ENCODE data around the gene GPC5.
"Not testable (repeated sequence)": the region's sequence is repeated elsewhere in the genome, so short reads cannot be mapped to it uniquely, and the experiment has no call there.

Gene GPC5

DNA sequence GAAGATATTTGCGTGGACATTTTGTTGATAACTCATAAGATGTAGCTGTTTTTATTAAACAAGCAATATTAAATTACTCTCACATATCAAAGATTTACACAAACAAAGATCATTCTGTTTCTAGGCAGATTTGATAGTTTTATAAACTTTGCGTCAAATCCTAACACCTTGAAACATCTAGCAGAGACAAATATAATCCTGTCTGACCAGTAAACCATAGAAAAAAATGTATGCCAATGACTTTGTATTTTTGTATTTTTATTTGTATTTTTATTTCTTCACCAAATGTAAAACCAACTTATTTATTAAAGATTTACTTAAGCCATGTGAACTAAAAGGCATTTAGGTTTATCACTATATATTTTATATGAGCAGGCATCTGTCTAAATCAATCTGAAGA lies 494.6 kb downstream of the GPC5 start:
- TF ChIP-seq NFRKB (IDR thresholded peaks at IDR 0.05) (no peak), CTBP1 (IDR thresholded peaks at IDR 0.05; ENCODE audit: borderline replicate concordance) (no peak), BHLHE40 (IDR thresholded peaks at IDR 0.05; ENCODE audit: borderline replicate concordance) (no peak), ZNF384 (IDR thresholded peaks at IDR 0.05) (no peak), FOXA1 (IDR thresholded peaks at IDR 0.05) (no peak), ELF4 (IDR thresholded peaks at IDR 0.05) (no peak), FOXK2 (IDR thresholded peaks at IDR 0.05) (no peak), LEF1 (IDR thresholded peaks at IDR 0.05; ENCODE audit: borderline replicate concordance) (no peak), FOXM1 (IDR thresholded peaks at IDR 0.05; ENCODE audit: borderline replicate concordance) (no peak), TARDBP (IDR thresholded peaks at IDR 0.05) (no peak), ARNT (IDR thresholded peaks at IDR 0.05) (no peak), L3MBTL2 (conservative IDR thresholded peaks at IDR 0.05) (no peak)
- TF ChIP-seq, protein P1, sequence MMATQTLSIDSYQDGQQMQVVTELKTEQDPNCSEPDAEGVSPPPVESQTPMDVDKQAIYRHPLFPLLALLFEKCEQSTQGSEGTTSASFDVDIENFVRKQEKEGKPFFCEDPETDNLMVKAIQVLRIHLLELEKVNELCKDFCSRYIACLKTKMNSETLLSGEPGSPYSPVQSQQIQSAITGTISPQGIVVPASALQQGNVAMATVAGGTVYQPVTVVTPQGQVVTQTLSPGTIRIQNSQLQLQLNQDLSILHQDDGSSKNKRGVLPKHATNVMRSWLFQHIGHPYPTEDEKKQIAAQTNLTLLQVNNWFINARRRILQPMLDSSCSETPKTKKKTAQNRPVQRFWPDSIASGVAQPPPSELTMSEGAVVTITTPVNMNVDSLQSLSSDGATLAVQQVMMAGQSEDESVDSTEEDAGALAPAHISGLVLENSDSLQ (IDR thresholded peaks at IDR 0.05) = no peak
- DNase-seq (ENCODE audit: extremely low spot score) = no peak
- ChIA-PET POLR2A (no interaction called here), CTCF (no interaction called here)

GRCh38 chr13:91894316-91894715 lies 495.9 kb downstream of the GPC5 start:
- POLR2A ChIA-PET = no interaction called here
- CTCF ChIA-PET = no interaction called here
- DNase-seq (ENCODE audit: extremely low spot score) = no peak
- no peak for TF ChIP-seq HDGF (IDR thresholded peaks at IDR 0.05; ENCODE audit: borderline replicate concordance)
- no peak for TF ChIP-seq FOXM1 (IDR thresholded peaks at IDR 0.05; ENCODE audit: borderline replicate concordance)
- TF ChIP-seq FOXK2 (IDR thresholded peaks at IDR 0.05) = no peak
- no peak for TF ChIP-seq CTBP1 (IDR thresholded peaks at IDR 0.05; ENCODE audit: borderline replicate concordance)
- TF ChIP-seq ARNT (IDR thresholded peaks at IDR 0.05) = no peak
- TF ChIP-seq FOXA1 (IDR thresholded peaks at IDR 0.05) = no peak
- no peak for TF ChIP-seq NFRKB (IDR thresholded peaks at IDR 0.05)
- TF ChIP-seq BHLHE40 (IDR thresholded peaks at IDR 0.05; ENCODE audit: borderline replicate concordance) = no peak
- no peak for TF ChIP-seq SUZ12 (IDR thresholded peaks at IDR 0.05)
- no peak for TF ChIP-seq ZNF384 (IDR thresholded peaks at IDR 0.05)
- TF ChIP-seq L3MBTL2 (conservative IDR thresholded peaks at IDR 0.05) = no peak
- TF ChIP-seq LEF1 (IDR thresholded peaks at IDR 0.05; ENCODE audit: borderline replicate concordance) = no peak
- no peak for TF ChIP-seq SP1 (IDR thresholded peaks at IDR 0.05)
- no peak for TF ChIP-seq ELF4 (IDR thresholded peaks at IDR 0.05)
- TF ChIP-seq, protein P1 (IDR thresholded peaks at IDR 0.05) = no peak
- TF ChIP-seq TARDBP (IDR thresholded peaks at IDR 0.05) = no peak

GRCh38 chr13:91896547-91896946 lies 498.1 kb downstream of the GPC5 start:
- ChIA-PET CTCF (interaction anchor here (0.6 kb wide), 1 partner anchor 50 kb away, joined by 3 read pairs; no protein-coding TSS in a partner anchor), POLR2A (no interaction called here)
- TF ChIP-seq HDGF (IDR thresholded peaks at IDR 0.05; ENCODE audit: borderline replicate concordance) = no peak
- no peak for TF ChIP-seq TARDBP (IDR thresholded peaks at IDR 0.05)
- no peak for TF ChIP-seq FOXM1 (IDR thresholded peaks at IDR 0.05; ENCODE audit: borderline replicate concordance)
- no peak for TF ChIP-seq ZNF384 (IDR thresholded peaks at IDR 0.05)
- no peak for TF ChIP-seq FOXK2 (IDR thresholded peaks at IDR 0.05)
- TF ChIP-seq, protein P1 (IDR thresholded peaks at IDR 0.05) = no peak
- TF ChIP-seq NFRKB (IDR thresholded peaks at IDR 0.05) = no peak
- no peak for TF ChIP-seq CTBP1 (IDR thresholded peaks at IDR 0.05; ENCODE audit: borderline replicate concordance)
- TF ChIP-seq L3MBTL2 (conservative IDR thresholded peaks at IDR 0.05) = no peak
- TF ChIP-seq ELF4 (IDR thresholded peaks at IDR 0.05) = no peak
- no peak for TF ChIP-seq BHLHE40 (IDR thresholded peaks at IDR 0.05; ENCODE audit: borderline replicate concordance)
- no peak for TF ChIP-seq SP1 (IDR thresholded peaks at IDR 0.05)
- TF ChIP-seq LEF1 (IDR thresholded peaks at IDR 0.05; ENCODE audit: borderline replicate concordance) = no peak
- no peak for TF ChIP-seq SUZ12 (IDR thresholded peaks at IDR 0.05)
- no peak for TF ChIP-seq FOXA1 (IDR thresholded peaks at IDR 0.05)
- no peak for TF ChIP-seq ARNT (IDR thresholded peaks at IDR 0.05)
- DNase-seq (ENCODE audit: extremely low spot score) = no peak

DNA sequence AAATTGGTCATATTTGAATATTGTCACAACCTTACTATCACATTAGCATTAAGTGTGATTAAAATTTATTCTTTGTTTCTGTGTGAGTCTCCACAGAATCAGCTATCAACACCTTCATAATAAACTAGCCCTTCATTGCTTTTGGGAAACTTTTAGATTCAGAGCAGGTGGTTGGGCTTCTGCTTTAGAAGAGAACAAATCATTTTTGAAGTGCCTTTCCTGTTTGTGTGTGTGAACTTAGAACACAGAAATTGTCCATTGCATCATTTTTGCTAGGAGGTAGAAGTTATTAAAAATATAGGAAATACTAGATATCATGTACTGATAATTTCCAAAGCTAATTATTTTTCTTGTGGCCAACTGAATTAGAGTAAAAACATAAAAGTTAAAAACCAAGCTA lies 500.6 kb downstream of the GPC5 start:
- CTCF ChIA-PET = interaction anchor here (0.6 kb wide), 2 partner anchors 313 to 463 kb away, joined by 3 read pairs; no protein-coding TSS in a partner anchor
- POLR2A ChIA-PET = not testable (repeated sequence)

GRCh38 chr13:91902291-91902690 lies 503.9 kb downstream of the GPC5 start:
- TF ChIP-seq NFRKB (IDR thresholded peaks at IDR 0.05) = no peak
- no peak for TF ChIP-seq FOXK2 (IDR thresholded peaks at IDR 0.05)
- no peak for TF ChIP-seq TARDBP (IDR thresholded peaks at IDR 0.05)
- TF ChIP-seq L3MBTL2 (conservative IDR thresholded peaks at IDR 0.05) = no peak
- no peak for TF ChIP-seq BHLHE40 (IDR thresholded peaks at IDR 0.05; ENCODE audit: borderline replicate concordance)
- TF ChIP-seq FOXM1 (IDR thresholded peaks at IDR 0.05; ENCODE audit: borderline replicate concordance) = no peak
- no peak for TF ChIP-seq HDGF (IDR thresholded peaks at IDR 0.05; ENCODE audit: borderline replicate concordance)
- TF ChIP-seq LEF1 (IDR thresholded peaks at IDR 0.05; ENCODE audit: borderline replicate concordance) = no peak
- TF ChIP-seq ARNT (IDR thresholded peaks at IDR 0.05) = no peak
- no peak for TF ChIP-seq SUZ12 (IDR thresholded peaks at IDR 0.05)
- CTCF ChIA-PET = no interaction called here
- POLR2A ChIA-PET = no interaction called here
- no peak for DNase-seq (ENCODE audit: extremely low spot score)

More for the DNA sequence above, 500.6 kb downstream of the GPC5 start:
- not testable (repeated sequence) for DNase-seq (ENCODE audit: extremely low spot score)

DNA sequence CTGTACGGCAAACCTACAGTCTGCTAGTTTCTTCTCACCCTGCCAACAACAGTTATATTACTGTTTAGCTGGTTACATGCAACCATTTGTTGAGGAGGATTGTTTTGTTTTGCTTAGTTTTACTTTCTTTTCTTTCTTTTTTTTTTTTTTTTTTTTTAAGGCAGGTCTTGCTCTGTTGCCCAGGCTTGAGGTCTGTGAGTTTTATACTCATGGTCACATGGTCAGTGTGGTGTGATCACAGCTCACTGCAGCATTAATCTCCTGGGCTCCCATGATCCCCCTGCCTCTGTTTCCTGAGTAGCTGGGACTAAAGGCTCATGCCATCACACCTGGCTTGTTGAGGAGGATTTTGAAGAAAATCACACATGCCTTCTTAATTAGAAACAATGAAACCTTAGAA lies 505.6 kb downstream of the GPC5 start:
- no peak for DNase-seq (ENCODE audit: extremely low spot score)
- ChIA-PET POLR2A (no interaction called here), CTCF (interaction anchor here (0.5 kb wide), 1 partner anchor 335 kb away, joined by 3 read pairs; no protein-coding TSS in a partner anchor)
- no peak for TF ChIP-seq FOXA1 (IDR thresholded peaks at IDR 0.05)
- no peak for TF ChIP-seq ARNT (IDR thresholded peaks at IDR 0.05)
- no peak for TF ChIP-seq FOXM1 (IDR thresholded peaks at IDR 0.05; ENCODE audit: borderline replicate concordance)
- TF ChIP-seq SUZ12 (IDR thresholded peaks at IDR 0.05) = no peak
- TF ChIP-seq LEF1 (IDR thresholded peaks at IDR 0.05; ENCODE audit: borderline replicate concordance) = no peak
- TF ChIP-seq HDGF (IDR thresholded peaks at IDR 0.05; ENCODE audit: borderline replicate concordance) = no peak
- TF ChIP-seq TARDBP (IDR thresholded peaks at IDR 0.05) = no peak
- no peak for TF ChIP-seq ELF4 (IDR thresholded peaks at IDR 0.05)
- TF ChIP-seq CTBP1 (IDR thresholded peaks at IDR 0.05; ENCODE audit: borderline replicate concordance) = no peak
- TF ChIP-seq NFRKB (IDR thresholded peaks at IDR 0.05) = no peak
- no peak for TF ChIP-seq FOXK2 (IDR thresholded peaks at IDR 0.05)
- TF ChIP-seq BHLHE40 (IDR thresholded peaks at IDR 0.05; ENCODE audit: borderline replicate concordance) = no peak

All from HEK293T (cell line).